ENCODE results near the gene GPR37L1. TPM values are rescaled to one million over a fixed set of nuclear protein-coding genes. Genes with fewer than 3 reads are reported as not detected.
A peak's percentile ranks its signal among the peaks of the same experiment; 100 is the strongest.
"Not testable (repeated sequence)": the region's sequence is repeated elsewhere in the genome, so short reads cannot be mapped to it uniquely, and the experiment has no call there.

Gene GPR37L1
- total and polyA plus RNA-seq, 10 donors, result 0.16 TPM; not detected in 9

DNA sequence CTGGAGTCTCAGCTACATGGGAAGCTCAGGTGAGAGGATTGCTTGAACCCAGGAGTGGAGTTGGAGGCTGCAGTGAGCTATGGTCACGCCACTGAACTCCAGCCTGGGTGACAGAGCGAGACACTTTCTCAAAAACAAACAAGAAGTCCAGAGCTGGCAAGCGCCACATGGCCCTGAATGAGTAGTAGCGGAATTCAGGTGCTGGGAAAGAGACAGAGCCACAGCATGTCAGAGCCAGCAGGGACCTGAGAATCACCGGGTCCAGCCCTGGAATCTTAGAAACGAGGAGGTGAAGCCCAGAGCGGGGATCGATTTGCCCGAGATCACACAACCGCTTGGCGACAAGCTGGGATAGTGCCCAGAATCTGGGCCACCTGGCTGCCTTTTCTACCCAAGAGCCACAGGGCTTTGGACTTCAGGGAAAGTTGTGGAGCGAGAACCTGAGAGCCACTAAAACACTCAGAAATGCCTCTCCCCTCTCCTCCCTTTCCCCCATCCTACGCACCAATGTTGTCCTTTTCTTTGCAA lies 12.0 kb downstream of the GPR37L1 start:
- no peak for DNase-seq

GRCh38 chr1:202135221-202135721 lies 12.6 kb downstream of the GPR37L1 start:
- 34 to 48% (median 45%) methylated on average over 15 of the region's 15 CpGs for WGBS, 5 donors
- TF ChIP-seq POLR2AphosphoS5 (IDR thresholded peaks at IDR 0.05) (peak in 2 of 3 donors; percentile 21 to 27), CTCF (IDR thresholded peaks at IDR 0.05 in 8 of 11, conservative IDR thresholded peaks at IDR 0.05 in 3 of 11) (peak; percentile 53 to 96 (median 87)), POLR2A (IDR thresholded peaks at IDR 0.05) (no peak)
- Histone ChIP-seq H3K27me3 (replicated peaks in 1 of 7) (no peaks in the 10 kb centered on the region), H3K27ac (peak overlapping the region in 2 of 8 donors; percentile 17 to 26), H3K4me1 (peaks cover 0 to 87% (median 27%) of the 10 kb centered on the region in 6 donors), H3K9me3 (no peaks in the 10 kb centered on the region), H3K4me3 (no peak overlapping the region), H3K36me3 (peaks cover 5 to 89% (median 70%) of the 10 kb centered on the region in 6 donors)
- intact Hi-C loops (cut with DNase I; ENCODE audit: low total_unique reads), result loop anchor here (5.0 kb wide), 1 partner anchor 133 kb away; no protein-coding TSS in a partner anchor
- DNase-seq, result no peak

More for the DNA sequence above, 12.0 kb downstream of the GPR37L1 start:
- peaks cover 5 to 83% (median 70%) of the 10 kb centered on the region in 6 donors for H3K36me3 ChIP-seq
- intact Hi-C loops (cut with DNase I; ENCODE audit: low total_unique reads), result loop anchor here (5.0 kb wide), 1 partner anchor 132 kb away; no protein-coding TSS in a partner anchor
- 91 to 97% (median 94%) methylated on average over 13 of the region's 13 CpGs for WGBS, 5 donors
- TF ChIP-seq CTCF (IDR thresholded peaks at IDR 0.05 in 8 of 11, conservative IDR thresholded peaks at IDR 0.05 in 3 of 11) (no peak), POLR2A (IDR thresholded peaks at IDR 0.05) (no peak), POLR2AphosphoS5 (IDR thresholded peaks at IDR 0.05) (no peak)
- peak overlapping the region in 2 of 8 donors; percentile 17 to 26 for H3K27ac ChIP-seq
- no peaks in the 10 kb centered on the region for H3K27me3 ChIP-seq (replicated peaks in 1 of 7)
- H3K4me3 ChIP-seq, result no peak overlapping the region
- H3K9me3 ChIP-seq, result no peaks in the 10 kb centered on the region
- peaks cover 0 to 86% (median 26%) of the 10 kb centered on the region in 6 donors for H3K4me1 ChIP-seq

DNA sequence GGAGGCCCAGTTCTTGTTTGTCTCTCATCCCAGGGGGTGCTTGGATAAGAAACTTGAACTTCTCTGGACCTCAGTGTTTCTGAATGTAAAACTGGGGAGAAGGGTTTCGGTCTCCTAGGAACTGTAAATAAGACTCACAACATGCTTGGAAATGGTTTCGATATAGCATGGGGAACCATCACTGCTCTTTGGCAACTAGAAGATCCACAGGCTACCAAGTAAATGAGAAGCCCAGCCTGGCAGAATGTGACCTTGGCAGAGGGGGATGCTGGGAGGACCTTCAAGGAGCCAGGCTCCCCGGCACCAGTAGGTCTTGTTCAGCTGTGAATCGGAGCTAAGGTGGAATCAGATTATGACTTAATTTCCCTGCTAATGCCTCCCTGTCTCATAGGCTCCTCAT lies 18.1 kb downstream of the GPR37L1 start:
- no peak for DNase-seq
- intact Hi-C loops (cut with DNase I; ENCODE audit: low total_unique reads), result no loop called here
- H3K27me3 ChIP-seq (replicated peaks in 1 of 7), result no peaks in the 10 kb centered on the region
- H3K9me3 ChIP-seq, result no peaks in the 10 kb centered on the region
- peaks cover 0 to 57% (median 31%) of the 10 kb centered on the region in 6 donors for H3K36me3 ChIP-seq
- no peak for TF ChIP-seq POLR2A (IDR thresholded peaks at IDR 0.05)
- WGBS, 5 donors, result 85 to 97% (median 91%) methylated on average over 4 of the region's 4 CpGs
- H3K27ac ChIP-seq, result peak overlapping the region in 1 of 8 donors; percentile 13
- H3K4me1 ChIP-seq, result peaks cover 29 to 79% (median 46%) of the 10 kb centered on the region in 6 donors
- no peak overlapping the region for H3K4me3 ChIP-seq

GRCh38 chr1:202141468-202141867 lies 18.8 kb downstream of the GPR37L1 start:
- H3K27ac ChIP-seq; DNase-seq; H3K9me3 ChIP-seq; H3K4me3 ChIP-seq; intact Hi-C loops (cut with DNase I; ENCODE audit: low total_unique reads); H3K27me3 ChIP-seq (replicated peaks in 1 of 7): not testable (repeated sequence)
- WGBS, 5 donors, result 86 to 100% (median 96%) methylated on average over 2 to 3 of the region's 3 CpGs
- peaks cover 0 to 51% (median 25%) of the 10 kb centered on the region in 6 donors for H3K36me3 ChIP-seq
- peaks cover 29 to 81% (median 48%) of the 10 kb centered on the region in 6 donors for H3K4me1 ChIP-seq

- H3K4me3 ChIP-seq, result peak overlapping the region; percentile 79 to 98 (median 92)
- intact Hi-C loops (cut with DNase I; ENCODE audit: low total_unique reads), result no loop called here
Measured at GRCh38 chr1:202143011-202143767, 20.5 kb downstream of the GPR37L1 start.

More at GRCh38 chr1:202143011-202143767, 20.5 kb downstream of the GPR37L1 start:
- H3K27ac ChIP-seq, result peak overlapping the region; percentile 81 to 98 (median 94)
- peaks cover 29 to 82% (median 50%) of the 10 kb centered on the region in 6 donors for H3K4me1 ChIP-seq
- no peaks in the 10 kb centered on the region for H3K27me3 ChIP-seq (replicated peaks in 1 of 7)
- peak in 2 of 3 donors; percentile 20 to 72 for TF ChIP-seq POLR2AphosphoS5 (IDR thresholded peaks at IDR 0.05)
- no peak for TF ChIP-seq CTCF (IDR thresholded peaks at IDR 0.05 in 8 of 11, conservative IDR thresholded peaks at IDR 0.05 in 3 of 11)
- no peaks in the 10 kb centered on the region for H3K9me3 ChIP-seq
- 0 to 7% (median 4%) methylated on average over 8 to 17 of the region's 17 CpGs for WGBS, 5 donors
- peak; percentile 90 for DNase-seq
- H3K36me3 ChIP-seq, result peaks cover 0 to 51% (median 16%) of the 10 kb centered on the region in 6 donors
